Dermis microvascular lymphatic vessel endothelial cell (primary cell): ENCODE measurements around the gene LGALS13. TPM values are rescaled to one million over a fixed set of nuclear protein-coding genes. Genes with fewer than 3 reads are reported as not detected.

ENCODE experiments used
- DNase-seq, 2 donors: peaks; one replicate each; pipeline versions ENCODE4 v3.0.0 to v3.0.0-alpha.2; 2010; ENCODE audit warnings: low read depth in 2 of 2
- total RNA-seq: library from RNA; depleted of rRNA; stranded (reverse); fragments of >200 nt; gene quantifications from 2 replicates; pipeline ENCODE4 v1.2.1, GENCODE V29; 2014

LGALS13 gene
- not detected in 2 replicates for total RNA-seq

DNA sequence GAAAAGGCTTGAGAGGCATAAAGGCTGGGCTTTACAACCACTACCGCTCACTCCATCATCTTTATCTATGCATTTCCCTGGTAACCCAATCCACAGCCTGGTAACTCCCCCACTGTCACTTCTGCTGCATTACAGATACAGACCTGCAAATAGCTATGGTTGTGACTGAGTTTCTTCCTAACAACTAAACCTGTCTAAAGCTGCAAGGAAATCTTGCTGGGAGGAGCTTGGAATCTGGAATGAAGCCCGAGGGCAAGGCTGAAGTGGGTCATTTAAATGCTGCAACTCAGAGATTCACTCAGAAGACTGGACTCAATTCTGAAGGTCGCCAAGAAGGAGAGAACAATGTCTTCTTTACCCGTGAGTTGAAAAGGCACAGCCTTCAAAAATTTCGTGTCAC, at the start of gene LGALS13:
Gene LGALS13, plus strand, starts transcription at position 301 of the 400 bp plus-strand sequence. Its CDS starts 45 bp downstream, at position 346.
- no peak for DNase-seq

DNA sequence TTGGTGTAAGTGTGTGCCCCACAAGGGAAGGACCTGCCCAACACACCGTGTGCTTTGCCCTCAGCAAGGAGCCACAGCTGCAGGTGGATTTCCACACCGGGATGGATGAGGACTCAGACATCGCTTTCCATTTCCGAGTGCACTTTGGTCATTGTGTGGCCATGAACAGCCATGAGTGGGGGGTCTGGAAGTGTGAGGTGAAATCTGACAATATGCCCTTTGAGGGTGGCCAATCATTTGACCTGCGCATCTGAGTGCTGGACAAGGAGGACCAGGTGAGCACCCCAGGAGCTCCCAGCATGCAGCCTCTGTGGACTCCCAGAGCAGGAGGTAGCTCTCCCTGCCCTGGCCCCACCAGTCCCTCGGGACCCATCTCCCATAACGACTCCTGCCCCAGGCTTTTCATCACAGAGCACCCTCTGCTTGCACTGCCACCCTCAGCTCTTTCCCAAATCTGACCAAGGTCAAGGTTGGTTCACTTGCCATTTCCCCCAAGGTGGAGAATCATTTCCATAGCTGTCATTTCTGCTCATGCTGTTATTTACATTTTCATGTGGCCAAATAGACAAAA, 49.2 kb upstream of the LGALS13 start:
- no peak for DNase-seq

DNA sequence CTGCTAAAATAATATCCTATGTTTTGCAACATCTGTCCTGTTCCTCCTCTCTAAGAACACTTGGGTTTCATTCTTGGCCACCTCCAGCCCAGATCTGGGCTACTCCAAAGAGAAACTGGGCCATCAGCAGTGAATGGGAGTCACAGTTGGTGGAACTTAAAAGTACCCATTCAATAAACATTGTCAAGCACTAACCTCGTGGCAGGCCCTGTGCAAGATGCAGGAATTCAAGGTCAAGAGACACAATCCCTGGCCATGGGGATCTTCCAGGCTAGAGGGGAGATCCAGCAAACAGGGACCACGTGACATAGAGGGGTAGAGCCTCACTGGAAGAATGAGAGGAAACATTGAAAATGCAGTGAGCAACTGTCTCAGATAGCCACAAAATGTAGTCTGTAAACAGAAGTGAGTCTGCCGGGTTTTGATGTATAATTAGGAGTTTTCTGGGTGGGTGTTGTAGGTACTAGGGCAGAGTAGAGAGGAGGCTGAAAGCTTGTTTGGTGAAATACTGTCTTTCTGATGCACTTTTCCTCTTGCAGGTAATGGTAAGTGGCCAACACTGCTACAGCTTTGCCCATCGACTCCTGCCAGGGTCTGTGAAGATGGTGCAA, 47.5 kb upstream of the LGALS13 start:
- DNase-seq: no peak

DNA sequence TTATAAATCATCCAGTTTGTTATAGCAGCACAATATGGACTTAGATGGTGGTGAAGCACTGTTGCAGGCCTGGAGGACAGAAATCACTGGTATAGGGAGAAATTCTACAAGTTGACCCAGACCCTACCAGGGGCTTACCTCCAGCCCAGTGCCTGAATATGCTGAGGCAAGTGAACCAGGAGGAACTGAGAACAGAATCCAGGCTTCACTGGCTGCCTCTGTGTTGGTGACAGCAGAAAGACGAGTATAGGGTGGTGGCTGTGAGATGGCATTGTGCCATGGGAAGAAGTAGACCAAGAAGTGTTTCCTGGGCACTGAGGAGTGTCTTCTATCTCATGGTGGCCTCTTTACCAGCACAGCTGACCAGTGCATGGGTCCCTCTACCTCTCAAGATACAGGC, 46.4 kb upstream of the LGALS13 start:
- DNase-seq: no peak

GRCh38 chr19:39557811-39558623, 44.3 kb upstream of the LGALS13 start:
- no peak for DNase-seq

DNA sequence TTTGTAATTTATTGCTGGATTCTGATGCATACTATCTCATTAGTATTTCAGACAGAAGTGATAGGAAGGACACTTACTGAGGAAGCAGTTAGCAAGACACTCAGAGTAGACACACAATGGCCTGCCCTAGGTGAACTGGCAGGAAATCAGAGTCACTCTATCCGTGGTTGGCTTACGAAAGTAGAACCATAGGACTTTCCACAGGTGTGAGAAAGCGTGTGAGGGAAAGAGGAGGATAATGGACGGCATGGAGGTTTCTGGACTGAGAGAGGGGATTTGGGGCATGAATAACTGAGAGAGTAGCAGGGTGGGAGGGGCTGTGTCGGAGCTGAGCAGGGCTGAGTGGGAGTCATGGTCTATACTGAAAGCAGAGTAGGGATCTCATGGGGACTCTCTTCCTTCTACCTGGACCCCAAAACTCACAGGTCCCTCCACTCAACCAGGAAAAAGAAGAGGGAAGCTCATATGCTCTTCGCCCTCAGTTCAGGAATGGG, 43.7 kb upstream of the LGALS13 start:
- no peak for DNase-seq

GRCh38 chr19:39563408-39563807, 38.9 kb upstream of the LGALS13 start:
- DNase-seq: peak in 1 of 2 donors; percentile 15

DNA sequence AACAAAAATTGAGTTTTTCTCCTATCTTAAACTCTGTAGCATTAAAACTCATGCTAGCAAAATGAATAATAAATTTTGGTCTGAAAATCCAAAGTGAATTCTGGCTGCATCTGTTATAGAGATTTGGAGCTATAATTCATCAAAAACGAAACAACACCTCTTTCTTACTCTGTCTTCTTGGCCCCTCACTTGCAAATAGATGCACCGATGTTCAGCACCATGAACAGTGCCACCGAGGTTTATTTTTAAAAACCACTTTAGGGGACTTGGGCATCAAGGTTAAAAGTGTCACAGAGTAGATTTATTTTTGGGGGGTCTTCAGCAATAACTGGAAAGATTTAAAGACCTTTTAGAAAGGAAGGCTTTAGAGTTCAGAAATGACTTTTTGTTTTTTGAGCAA, 36.3 kb upstream of the LGALS13 start:
- no peak for DNase-seq

DNA sequence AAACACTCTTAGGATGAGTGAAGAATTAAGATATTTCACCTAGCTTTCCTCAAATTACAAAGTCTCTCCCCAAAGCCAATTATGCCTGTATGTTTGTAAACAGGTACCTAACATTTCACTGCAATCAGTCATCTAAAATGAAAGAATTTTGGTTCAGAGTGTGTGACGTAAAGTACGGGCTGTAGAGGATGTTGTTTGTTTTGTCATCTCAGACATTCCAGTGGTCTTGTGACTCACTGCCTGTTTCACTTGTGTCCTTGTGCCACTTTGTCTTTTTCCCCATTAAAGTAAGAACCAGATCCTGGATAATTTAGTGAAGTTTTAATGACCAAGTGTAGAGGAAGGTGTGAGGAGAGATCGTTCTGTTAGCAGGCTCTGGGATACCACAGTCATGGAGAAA, 33.7 kb upstream of the LGALS13 start:
- no peak for DNase-seq

- DNase-seq: no peak
These were observed 19.9 kb upstream of the LGALS13 start for GRCh38 chr19:39582442-39582841.

GRCh38 chr19:39582891-39583625, 19.3 kb upstream of the LGALS13 start:
- no peak for DNase-seq

DNA sequence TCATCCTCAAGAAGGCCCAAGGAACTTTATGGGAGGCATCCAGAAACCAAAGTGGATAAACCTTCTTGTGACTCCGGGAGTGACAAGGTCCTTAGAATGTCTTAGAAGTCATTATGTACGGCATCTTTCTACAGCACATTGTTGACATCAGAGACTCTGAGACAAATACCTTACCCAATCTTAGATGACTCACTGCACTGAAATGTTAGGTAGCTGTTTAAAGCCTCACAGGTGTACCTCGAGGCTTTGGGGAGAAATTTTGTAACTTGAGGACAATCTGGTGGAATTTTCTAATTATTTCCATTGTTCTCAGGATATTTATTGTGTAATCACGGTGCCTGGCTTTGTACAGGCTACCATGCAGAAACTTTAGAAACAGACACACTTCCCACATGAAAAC, 14.8 kb upstream of the LGALS13 start:
- DNase-seq: no peak

DNA sequence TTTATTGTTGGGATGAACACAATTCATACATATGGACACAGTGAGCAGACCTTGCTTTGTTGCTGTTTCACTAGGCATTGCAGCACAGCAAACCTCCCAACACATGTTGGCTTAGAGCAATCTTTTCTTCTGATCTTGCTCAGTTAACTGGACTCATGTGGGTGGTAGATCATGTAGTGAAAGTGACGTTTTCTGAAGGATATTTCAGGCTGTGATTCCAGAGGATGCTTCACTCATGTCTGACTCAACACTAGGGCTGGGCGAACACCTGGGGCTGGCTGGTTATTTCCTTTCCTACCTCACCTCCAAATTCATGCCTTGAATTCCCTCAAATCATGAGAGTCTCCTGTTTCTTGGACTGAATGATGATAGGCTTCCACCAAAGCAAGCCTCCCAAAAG, 14.3 kb upstream of the LGALS13 start:
- DNase-seq: no peak

DNA sequence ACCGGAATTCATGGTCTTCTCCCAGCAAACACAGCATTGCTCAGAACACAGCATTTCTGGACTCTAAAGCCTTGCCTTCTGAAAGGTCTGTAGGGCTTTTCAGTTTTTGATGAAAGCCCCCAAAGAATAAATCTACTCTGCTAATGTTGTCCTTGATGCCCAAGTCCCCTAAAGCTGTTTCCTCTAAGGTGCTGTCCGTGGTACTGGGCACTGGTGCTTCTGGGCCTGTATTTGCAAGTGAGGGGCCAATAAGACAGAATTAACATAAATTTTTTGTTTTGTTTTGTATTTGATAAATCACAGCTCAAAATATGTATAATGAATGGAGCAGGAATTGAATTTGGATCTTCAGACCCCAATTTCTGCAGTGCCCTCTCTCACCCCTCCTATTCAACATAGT, 12.1 kb upstream of the LGALS13 start:
- peak in 1 of 2 donors; percentile 24 for DNase-seq

DNA sequence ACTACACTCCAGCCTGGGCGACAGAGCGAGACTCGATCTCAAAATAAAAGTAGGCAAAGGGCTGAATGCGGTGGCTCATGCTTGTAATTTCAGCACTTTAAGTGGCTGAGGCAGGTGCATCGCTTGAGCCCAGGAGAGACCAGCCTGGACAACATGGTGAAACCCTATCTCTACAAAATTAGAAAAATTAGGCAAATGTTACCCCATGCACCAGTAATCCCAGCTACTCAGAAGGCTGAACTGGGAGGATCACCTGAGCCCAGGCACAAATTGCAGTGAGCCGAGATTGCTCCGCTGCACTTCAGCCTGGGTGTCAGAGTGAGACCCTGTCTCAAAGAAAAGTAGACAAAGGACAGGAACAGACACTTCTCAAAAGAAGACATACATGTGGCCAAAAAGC, 9.9 kb upstream of the LGALS13 start:
- no peak for DNase-seq

DNA sequence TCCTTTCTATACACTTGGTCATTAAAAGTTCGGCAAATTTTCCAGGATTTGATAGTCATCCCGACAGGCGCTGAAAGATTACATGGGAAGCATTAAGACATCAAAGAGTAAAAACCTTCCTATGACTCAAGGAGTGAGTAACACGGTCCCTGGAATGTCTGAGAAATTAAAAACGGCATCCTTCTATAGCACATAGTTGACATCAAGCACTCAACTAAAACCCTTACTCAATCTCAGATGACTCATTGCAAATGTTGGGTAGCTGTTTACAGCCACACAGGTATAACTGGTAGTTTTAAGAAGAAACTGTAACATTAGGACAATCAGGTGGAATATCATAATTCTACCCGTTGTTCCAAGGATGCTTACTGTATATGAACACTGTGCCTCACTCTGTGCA, 6.4 kb upstream of the LGALS13 start:
- no peak for DNase-seq

DNA sequence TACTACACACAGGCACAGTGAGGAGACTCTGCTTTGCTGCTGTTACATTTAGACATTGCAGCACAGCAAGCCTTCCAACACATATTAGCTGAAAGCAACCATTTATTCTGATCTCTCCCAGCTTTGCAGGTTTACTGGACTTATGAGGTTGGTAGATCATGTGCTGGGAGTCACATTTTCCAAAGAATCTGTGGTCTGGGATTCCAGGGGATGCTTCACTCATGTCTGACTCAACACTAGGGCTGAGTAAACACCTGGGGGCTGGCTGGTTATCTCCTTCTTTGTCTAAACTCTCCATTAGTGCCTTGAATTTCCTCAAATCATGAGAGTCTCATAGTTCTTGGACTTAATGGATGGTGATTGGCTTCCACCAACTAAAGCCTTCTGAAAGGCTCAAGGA, 5.4 kb upstream of the LGALS13 start:
- no peak for DNase-seq

DNA sequence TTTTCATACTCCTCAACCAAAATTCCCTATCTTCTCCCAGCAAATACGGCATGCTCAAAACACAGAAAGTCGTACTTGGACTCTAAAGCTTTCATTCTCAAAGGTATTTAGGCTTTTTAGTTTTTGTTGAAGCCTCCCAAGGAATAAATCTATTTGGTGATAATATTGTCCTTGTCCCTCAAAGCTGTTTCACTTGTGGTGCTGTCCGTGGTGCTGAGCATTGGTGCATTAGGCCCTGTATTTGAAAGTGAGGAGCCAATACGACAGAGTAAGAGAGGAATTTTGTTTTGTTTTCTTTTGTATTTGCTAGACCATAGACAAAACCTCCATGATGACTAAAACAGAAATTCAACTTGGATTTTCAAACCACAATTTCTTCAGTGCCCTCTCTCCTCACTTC, 3.2 kb upstream of the LGALS13 start:
- peak; percentile 6 to 41 for DNase-seq

DNA sequence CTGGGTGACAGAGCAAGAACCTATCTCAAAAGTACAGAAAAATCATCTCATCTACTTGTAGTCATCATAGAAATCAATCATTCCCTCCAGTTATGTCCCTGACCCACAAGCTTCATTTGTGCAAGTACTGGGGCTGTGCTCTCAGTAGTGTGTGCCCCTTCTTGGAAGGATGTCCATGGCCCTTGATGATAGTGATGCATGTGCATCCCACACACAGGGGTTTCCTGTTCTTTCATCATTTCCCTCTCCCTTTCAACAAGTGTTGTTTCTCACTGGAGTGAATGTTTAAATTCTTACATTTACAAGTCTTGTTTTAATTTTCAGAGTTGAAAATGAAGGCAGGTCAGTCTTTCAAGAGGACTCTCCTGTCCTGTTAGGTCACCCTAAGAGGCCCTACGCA, 1.5 kb downstream of the LGALS13 start:
- no peak for DNase-seq

- no peak for DNase-seq
These were observed 4.7 kb downstream of the LGALS13 start for GRCh38 chr19:39607021-39607420.

DNA sequence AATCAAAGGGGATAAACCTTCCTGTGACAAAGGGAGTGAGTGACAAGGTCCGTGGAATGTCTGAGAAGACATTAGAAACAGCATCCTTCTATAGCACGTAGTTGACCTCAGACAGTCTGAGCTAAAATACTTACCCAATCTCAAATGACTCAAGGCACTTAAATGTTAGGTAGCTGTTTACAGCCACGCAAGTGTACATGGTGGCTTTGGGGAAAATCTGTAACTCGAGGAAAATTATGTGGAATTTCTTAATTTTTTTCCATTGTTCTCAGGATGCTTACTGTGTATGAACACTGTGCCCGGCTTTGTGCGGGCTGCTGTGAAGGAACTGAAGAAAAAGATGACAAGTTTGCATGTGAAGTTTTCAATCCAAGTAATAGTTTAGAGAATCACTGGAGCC, 5.2 kb downstream of the LGALS13 start:
- no peak for DNase-seq

- DNase-seq: no peak
These were observed 11.3 kb downstream of the LGALS13 start for GRCh38 chr19:39613597-39613996.
